Femur (tissue), 1 donor: ENCODE measurements around the gene CLDN4.
"Not testable (repeated sequence)": the region's sequence is repeated elsewhere in the genome, so short reads cannot be mapped to it uniquely, and the experiment has no call there.

Source experiments
- DNase-seq: peaks from one replicate; pipeline ENCODE4 v3.0.0-alpha.2; 2017

CLDN4 gene

GRCh38 chr7:73823873-73824592 lies 6.8 kb upstream of the CLDN4 start:
- DNase-seq: no peak

- no peak for DNase-seq
Measured at GRCh38 chr7:73824986-73825385, 5.8 kb upstream of the CLDN4 start.

DNA sequence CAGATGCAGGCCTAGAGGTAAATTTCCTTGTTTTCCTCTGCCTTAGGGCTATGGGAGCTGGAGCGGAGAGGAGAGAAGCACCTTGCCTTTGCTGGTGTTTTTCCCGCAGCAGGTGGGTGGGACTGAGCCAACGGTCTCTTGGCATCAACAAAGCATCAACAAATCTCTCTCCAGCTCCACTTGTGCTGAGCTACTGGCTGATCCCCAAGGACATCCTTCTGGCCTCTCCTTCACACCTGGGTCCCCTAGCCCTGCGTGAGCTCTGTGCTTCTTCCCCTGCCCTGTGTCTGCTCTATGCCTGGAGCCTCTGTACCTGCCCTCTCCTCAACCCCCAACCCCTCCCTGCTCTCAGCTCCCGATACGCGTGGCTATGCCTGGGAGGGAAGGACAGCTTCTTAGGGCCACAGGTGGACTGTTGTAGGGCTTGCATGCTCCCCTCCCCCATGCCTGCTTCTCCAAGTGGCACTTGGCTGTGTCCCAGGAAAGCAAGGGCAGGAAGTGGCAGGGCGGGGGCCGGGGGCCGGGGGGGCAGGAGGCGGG lies 3.2 kb upstream of the CLDN4 start:
- no peak for DNase-seq

DNA sequence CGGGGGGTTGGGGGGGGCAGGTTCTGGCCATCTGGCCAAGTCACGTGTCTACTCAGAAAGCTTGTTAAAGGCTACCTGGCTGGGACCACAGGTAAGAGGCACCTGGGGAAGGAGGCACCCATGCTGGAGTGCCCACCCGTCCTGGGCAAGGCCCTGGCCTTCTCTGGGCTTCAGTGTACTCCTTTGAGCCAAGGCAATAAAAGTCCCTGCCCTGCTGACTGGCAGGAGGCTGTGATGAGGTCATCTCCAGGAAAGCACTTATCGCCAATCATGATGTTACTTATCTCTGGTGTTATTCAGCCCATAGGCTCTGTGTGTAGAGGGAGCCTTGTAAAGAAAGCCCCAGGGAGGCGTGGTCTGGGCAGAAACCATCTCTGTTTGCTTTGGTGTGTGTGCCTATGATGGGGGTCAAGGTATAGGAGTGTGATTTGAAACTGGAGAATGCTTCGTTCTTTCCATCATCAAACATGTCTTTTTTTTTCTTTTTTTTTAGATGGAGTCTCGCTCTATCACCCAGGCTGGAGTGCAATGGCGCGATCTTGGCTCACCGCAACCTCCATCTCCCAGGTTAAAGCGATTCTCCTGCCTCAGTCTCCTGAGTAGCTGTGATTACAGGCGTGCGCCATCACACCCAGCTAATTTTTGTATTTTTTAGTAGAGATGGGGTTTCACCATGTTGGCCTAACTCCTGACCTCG lies 2.5 kb upstream of the CLDN4 start:
- no peak for DNase-seq

GRCh38 chr7:73828972-73829371 lies 1.8 kb upstream of the CLDN4 start:
- no peak for DNase-seq

- no peak for DNase-seq
Measured at GRCh38 chr7:73829505-73829904, 1.3 kb upstream of the CLDN4 start.

GRCh38 chr7:73829921-73830680 lies 695 bp upstream of the CLDN4 start:
- DNase-seq: no peak

DNA sequence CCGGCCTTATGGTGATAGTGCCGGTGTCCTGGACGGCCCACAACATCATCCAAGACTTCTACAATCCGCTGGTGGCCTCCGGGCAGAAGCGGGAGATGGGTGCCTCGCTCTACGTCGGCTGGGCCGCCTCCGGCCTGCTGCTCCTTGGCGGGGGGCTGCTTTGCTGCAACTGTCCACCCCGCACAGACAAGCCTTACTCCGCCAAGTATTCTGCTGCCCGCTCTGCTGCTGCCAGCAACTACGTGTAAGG lies 713 bp downstream of the CLDN4 start:
- no peak for DNase-seq

GRCh38 chr7:73831834-73832651 lies 1.2 kb downstream of the CLDN4 start:
- no peak for DNase-seq

- DNase-seq: no peak
Measured at GRCh38 chr7:73832806-73833205, 2.0 kb downstream of the CLDN4 start.

GRCh38 chr7:73833251-73833919 lies 2.6 kb downstream of the CLDN4 start:
- no peak for DNase-seq

DNA sequence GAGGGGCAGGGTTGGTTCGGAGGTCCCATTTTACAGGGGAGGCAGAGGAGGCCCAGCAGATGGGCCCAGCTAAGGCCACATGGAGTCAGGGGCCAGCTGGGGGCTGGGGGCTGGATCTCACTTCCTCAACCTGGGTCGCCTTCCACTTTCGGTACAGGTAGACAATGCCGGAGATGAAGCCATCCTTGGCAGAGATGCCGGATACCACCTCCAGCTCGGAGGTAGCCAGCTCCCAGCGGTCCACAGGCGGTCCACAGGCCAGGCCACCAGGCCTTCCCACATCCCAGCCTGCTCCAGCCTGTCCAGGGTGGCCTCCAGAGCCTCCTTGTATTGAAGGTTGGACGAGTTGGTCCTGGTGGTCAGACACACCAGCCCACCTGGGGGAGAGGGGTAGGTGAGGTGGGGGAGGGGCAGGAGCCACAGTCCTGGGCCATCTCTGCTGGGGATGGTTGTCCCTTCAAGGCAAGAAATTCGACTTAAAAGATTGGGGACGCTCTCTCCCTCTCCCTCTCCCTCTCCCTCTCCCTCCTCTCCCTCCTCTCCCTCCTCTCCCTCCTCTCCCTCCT lies 3.9 kb downstream of the CLDN4 start:
- no peak for DNase-seq

- not testable (repeated sequence) for DNase-seq
Measured at GRCh38 chr7:73837167-73837566, 6.4 kb downstream of the CLDN4 start.

DNA sequence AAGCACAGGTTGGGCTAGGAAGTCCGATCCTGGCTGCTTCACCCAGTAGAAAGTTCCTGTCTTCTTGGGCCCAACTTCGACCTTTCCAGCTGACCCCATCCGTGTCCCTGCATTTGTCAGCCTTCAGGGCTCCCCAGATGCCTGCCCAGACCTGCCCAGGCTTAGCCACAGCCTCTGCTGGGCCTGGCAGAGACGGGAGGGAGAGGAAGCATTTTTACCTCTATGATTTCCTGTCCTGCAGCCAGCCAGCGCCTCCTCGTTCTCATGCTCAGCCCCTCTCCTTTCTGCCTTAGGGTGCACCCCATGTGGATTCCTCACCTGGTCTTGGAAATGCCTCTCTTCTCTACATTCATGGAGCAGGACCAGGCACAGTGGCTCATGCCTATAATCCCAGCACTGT lies 7.8 kb downstream of the CLDN4 start:
- no peak for DNase-seq

- no peak for DNase-seq
Measured at GRCh38 chr7:73839290-73839689, 8.5 kb downstream of the CLDN4 start.

GRCh38 chr7:73839743-73840714 lies 9.2 kb downstream of the CLDN4 start:
- no peak for DNase-seq

- DNase-seq: no peak
Measured at GRCh38 chr7:73840715-73841379, 10.1 kb downstream of the CLDN4 start.

DNA sequence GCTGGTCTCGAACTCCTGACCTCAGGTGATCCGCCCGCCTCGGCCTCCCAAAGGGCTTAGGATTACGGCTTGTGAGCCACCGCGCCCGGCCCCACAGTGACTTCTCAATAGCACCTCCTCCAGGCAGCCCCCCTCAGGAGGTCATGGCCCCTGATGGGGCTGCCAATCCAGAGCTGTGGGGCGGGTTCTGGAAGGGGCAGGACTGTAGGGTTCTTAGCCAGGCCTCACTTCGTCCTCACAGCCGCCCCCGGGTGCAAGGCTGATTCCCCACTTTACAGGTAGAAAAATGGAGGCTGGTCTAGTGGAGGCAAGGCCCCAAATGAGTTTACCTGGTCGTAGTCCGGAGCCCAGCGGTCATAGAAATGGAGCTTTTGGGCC lies 10.9 kb downstream of the CLDN4 start:
- DNase-seq: no peak

- peak; percentile 97 for DNase-seq
Measured at GRCh38 chr7:73842067-73842976, 11.5 kb downstream of the CLDN4 start, which contains the start of gene METTL27. Gene METTL27, minus strand, starts transcription at chr7:73842516. Its CDS starts 376 bp downstream, at chr7:73842140.
